ENCODE data around the gene CYP4F11.
"Not testable (repeated sequence)": the region's sequence is repeated elsewhere in the genome, so short reads cannot be mapped to it uniquely, and the experiment has no call there.

CYP4F11 gene

GRCh38 chr19:15922021-15922420 lies 12.3 kb downstream of the CYP4F11 start:
- DNase-seq: no peak

DNA sequence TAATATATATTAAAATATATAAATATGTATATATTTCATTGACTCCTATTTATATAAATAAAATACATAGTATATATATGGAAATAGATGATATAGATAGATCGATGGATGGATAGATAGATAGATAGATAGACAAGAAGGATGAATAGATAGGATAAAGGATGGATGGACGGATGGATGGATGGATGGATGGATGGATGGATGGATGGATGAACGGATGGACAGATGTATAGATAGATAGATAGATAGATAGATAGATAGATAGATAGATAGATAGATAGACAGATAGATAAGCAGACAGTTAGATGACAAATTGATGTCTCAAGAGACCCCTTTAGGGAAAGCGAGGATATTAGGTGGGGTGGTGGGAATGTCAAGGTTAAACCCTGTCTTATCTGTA lies 15.1 kb downstream of the CYP4F11 start:
- no peak for DNase-seq

DNA sequence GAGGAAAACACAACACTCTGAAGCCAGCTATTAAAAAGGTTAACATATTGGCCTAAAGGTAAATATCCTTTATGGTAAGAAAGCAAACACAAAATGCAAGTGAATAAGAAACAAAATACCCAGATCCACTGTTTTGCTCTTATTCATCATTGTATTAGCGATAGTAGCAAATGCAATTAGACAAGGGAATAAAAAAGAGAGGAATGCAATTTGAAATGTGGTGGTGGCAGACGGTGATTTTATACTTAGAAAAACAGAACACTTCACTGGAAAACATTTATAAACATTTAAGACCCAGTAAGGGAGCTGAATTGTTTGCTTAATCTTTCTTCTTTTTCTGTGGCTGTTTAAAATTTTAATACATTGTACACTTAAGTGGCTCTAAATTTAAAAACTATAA lies 19.2 kb downstream of the CYP4F11 start:
- DNase-seq: no peak

- no peak for DNase-seq
These were observed 20.5 kb downstream of the CYP4F11 start for GRCh38 chr19:15913830-15914229.

DNA sequence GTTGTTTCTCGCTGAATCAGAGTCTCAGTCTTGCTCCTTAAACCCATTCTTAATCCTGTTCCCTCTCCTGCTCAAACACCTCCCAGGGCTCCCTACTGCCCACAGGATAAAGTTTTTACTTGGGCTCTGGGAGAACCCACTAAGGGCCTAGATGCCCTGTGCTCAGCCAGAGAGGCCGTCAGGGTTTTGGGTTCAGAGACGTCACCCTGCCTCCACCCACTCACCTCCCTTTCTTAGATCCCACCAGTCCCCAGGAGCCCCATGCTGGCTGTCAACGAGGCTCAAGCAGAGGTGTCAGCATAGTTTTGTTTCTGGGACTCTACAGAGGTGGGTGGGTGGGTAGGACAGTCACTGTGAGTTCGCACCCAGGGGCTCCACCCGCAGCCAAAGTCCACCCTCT lies 20.9 kb downstream of the CYP4F11 start:
- DNase-seq: no peak

DNA sequence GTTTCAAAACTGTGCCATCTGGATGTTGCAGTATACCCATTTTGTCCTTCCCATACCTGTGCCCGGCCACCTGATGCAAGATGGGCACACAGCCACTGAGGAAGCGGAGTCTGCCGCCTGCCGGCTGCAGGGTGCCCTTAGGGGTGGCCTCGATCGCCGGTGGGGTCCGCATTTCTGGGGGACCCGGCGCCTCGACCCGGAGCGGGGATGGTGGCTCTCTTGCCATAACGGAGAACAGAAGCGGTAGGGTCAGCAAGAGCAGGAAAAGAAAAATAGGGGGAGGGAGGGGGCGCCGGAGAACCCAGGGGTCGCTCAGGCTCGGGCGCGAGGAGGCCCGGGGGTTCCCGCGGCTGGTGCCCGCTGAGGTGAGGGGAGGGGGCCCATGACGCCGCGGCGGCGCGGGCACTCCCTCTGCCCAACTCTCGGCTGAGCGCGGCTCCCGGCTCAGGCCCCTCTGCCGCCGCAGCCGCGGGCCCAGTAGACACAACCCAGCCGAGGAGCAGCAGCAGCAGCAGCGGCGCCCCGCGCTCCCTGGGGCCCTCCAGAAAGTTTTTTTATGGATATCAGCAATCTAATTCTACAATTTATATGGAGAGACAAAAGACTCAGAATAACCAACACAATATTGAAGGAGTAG lies 22.6 kb downstream of the CYP4F11 start:
- no peak for DNase-seq

DNA sequence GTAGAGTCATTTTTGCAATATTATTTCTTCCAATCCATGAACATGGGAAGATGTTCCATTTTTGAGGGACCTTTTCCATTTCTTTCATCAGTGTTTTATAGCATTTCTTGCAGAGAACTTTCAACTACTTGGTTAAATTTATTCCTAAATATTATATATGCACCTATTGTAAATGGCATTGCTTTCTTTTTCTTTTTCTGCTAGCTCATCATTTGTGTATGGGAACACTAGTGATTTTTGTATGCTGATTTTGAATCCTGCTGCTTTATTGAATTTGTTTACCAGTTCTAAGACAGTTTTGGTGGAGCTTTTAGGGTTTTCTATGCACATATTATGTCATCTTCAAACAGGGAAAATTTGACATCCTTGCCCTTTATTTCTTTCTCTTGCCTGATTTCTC lies 29.3 kb downstream of the CYP4F11 start:
- DNase-seq: no peak

DNA sequence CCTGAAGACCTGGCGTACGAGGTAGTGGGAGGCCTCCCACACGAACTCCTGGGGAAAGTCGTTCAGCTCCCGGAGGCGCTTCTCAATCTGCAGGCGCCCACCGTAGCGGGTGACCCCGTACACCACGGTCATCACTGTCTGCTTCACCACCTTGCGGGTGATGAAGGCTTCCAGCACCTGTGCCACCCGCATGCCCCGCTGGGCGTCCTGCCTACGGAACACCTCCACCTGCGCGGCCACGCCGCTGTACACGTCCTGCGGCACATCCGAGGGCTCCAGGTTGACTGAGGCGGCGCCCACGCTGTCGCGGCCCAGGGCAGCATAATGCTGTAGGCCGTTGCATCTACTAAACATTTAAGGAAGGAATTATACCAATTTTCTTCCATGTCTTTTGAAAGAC lies 31.4 kb downstream of the CYP4F11 start:
- DNase-seq: not testable (repeated sequence)

DNA sequence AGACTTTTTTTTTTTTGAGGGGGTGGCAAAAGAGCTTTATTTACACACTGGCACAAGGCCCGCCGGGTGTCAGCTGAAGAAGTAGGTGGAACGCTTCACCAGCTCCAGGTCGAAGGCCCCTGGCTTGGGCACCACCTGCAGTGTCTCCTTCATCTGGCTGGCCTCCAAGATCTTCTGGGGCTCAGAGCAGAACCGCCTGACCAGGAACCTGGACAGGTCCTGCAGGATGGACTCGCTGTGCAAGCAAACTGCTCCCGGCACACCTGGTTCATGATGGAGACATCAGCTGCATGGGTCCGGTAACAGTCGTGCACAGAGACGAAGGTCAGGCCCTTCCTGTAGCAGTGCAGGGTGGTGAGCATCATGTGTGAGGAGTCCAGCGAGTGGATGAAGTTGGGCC lies 32.1 kb downstream of the CYP4F11 start:
- DNase-seq: no peak

DNA sequence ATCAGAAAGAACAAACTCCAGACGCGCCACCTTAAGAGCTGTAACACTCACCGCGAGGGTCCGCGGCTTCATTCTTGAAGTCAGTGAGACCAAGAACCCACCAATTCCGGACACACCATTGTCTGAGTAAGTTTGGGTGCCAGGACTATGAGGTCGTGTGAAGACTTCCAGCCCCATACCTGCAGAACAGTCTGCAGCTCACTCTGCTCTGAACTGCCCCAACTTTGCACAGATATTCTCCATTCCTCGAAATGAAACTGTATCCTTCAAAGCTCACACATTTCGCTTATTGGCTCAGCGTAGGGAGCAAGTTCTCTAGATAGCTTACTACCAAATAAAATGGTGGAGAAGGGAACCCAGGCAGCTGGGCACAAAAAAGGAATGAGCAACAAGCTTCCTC lies 33.8 kb downstream of the CYP4F11 start:
- DNase-seq: no peak

DNA sequence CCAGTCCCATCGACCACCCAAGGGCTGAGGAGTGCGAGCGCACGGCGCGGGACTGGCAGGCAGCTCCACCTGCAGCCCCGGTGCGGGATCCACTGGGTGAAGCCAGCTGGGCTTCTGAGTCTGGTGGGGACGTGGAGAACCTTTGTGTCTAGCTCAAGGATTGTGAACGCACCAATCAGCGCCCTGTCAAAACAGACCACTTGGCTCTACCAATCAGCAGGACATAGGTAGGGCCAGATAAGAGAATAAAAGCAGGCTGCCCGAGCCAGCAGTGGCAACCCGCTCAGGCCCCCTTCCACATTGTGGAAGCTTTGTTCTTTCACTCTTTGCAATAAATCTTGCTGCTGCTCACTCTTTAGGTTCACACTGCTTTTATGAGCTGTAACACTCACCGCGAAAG lies 34.3 kb downstream of the CYP4F11 start:
- DNase-seq: not testable (repeated sequence)

DNA sequence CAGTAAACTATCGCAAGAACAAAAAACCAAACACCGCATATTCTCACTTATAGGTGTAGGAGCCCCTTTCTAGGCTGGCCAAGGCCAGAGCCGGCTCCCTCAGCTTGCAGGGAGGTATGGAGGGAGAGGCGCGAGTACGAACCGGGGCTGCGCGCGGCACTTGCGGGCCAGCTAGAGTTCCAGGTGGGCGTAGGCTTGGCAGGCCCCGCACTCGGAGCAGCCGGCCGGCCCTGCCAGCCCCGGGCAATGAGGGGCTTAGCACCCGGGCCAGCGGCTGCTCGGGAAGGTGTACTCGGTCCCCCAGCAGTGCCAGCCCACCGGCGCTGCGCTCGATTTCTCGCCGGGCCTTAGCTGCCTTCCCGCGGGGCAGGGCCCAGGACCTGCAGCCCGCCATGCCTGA lies 34.8 kb downstream of the CYP4F11 start:
- DNase-seq: not testable (repeated sequence)

GRCh38 chr19:15897738-15898276 lies 36.5 kb downstream of the CYP4F11 start, which contains the start of gene CYP4F2:
CYP4F2 (minus strand) TSS chr19:15898074; CDS start chr19:15897611, 463 bp downstream.
- no peak for DNase-seq

- DNase-seq: no peak
These were observed 37.1 kb downstream of the CYP4F11 start for GRCh38 chr19:15897026-15897737.

- DNase-seq: no peak
These were observed 38.4 kb downstream of the CYP4F11 start for GRCh38 chr19:15895876-15896430.

DNA sequence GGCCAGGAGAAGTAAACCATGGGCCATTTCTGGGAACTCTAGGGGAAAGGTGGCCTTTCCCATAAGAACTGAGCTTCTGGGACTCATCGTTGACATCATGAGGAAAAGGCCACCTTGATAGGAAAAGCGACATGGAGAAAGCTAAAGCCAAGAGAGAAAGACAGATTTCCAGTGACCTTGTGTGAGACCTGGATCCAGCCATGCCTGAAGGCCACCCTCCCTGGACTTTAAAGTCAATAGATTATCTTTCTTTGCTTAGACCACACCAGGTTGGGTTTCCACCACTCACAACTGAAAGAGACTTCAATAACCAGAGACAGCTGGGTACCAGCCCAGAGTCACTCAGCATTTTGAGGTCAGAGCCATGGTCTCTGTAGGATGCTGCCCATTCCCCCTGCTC lies 40.0 kb downstream of the CYP4F11 start:
- no peak for DNase-seq

- no peak for DNase-seq
These were observed 40.9 kb downstream of the CYP4F11 start for GRCh38 chr19:15893477-15893876.

DNA sequence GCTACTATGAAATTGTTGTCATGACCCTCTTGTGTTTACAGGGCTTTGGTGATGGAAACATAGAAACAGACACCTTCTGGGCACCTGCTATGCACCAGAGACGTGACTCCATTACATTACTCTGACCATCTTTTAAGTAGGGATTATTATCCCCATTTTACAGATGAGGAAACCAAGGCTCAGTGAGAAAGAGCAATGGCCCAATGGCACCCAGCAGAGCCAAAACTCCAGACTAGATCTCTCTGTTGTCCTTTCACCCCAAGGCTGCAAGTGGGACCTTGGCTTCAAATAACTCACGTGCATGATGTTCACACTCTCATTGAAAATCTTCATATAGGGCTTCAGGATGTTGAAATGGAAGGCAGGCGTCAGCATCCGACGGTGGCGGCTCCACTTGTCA lies 42.3 kb downstream of the CYP4F11 start:
- no peak for DNase-seq

DNA sequence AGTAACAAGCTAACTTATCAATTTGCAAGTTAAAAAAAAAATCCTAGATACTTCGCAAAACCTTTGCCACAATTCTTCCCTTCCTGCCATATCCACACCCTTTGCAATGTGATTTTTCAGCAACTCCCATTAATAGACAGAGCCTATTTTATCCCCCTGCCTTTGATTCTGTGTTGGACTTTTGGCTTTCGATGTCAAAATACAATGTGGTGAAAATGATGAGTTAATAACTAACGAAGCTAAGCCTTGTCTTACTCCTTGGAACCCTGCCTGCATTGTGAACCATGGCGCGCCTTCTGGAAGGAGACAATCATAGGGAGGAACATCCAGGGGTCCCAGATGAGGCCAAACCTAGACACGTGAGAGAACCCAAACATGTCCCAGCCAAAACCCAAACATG lies 42.9 kb downstream of the CYP4F11 start:
- no peak for DNase-seq

GRCh38 chr19:15889339-15889738 lies 45.0 kb downstream of the CYP4F11 start:
- DNase-seq: not testable (repeated sequence)

GRCh38 chr19:15885919-15886318 lies 48.4 kb downstream of the CYP4F11 start:
- DNase-seq: no peak

DNA sequence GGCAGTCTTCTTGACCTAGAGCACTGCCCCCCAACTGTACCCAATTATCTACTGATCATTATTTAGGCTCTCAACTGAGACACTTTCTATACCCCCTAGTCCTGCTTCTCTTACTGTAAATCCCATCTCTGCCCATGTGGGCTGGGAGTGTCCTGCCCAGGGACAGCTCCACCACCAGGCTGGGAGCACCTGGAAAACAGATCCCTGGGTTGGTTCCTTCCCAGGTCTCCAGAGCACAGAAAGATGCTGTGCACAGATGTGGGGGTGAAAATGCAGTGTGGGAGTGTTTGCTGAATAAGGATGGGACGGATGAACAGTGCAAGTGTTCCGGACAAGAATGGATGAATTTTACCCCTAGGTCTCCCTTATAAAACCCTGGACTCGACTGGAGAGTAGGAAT lies 49.2 kb downstream of the CYP4F11 start:
- no peak for DNase-seq

GRCh38 chr19:15883329-15883728 lies 51.0 kb downstream of the CYP4F11 start:
- DNase-seq: not testable (repeated sequence)

DNA sequence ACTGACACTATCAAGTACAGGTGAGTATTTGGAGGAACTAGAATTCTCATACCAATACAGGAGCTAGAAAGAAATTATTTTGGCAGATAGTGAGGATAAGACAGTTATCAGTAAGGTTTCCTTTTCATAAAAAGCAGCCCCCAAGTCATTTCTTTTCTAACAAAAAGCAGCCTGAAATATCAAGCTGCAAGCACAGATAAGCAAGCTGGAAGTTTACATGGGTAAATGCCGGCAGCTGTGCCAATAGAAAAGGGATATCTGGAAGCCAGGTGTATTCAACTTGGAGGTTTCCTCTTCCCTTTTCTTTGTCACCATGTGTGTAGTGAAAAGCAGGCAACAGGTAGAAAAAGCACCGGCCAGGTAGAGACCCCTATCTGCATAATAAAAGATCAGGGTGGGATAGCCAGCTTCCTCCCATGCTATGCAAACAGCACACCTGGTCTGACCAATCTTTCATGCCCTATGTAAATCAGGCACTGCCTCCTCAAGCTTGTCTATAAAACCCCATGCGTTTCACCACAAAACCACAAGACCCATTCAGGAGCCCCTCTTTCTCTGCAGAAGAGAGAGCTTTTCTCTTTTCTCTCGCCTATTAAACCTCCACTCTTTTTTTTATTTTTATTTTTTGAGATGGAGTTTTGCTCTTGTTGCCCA lies 59.4 kb downstream of the CYP4F11 start:
- no peak for DNase-seq

Data from NCI-H1105 treated with DMSO at 0.1 percent for 48 hours (cell line).